ENCODE results near the gene LZTR1. TPM values are rescaled to one million over a fixed set of nuclear protein-coding genes. Genes with fewer than 3 reads are reported as not detected.
A peak's percentile ranks its signal among the peaks of the same experiment; 100 is the strongest.

Gene LZTR1
- total RNA-seq, 1 donor from 2014 or later: 56.7 TPM

DNA sequence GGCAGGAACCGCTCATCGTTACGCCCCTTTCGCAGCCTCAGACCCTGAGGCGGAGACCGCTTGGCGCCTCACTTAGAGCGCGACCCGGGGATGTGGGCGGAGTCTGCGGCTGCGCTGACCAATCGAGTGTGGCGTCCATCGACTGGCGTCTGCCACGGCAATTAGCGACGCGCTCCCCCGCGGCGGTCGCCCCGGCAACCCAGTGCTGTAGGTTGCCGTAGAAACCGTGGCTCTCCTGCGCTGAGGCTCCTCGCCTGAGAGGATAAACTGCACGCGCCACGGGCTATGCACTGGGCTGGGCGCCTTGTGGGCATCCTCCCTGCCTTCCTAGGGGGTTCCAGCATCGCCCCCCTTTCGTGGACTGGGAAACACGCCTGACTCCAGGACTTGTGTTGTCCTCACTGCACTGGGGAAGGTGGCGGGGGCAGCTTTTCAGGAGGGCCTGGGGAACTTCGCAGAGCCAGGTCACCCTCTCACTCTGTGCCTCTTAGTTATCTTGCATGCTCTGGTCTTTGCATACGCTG is 32.2 kb downstream of the LZTR1 start:
- Histone ChIP-seq H3K27ac (peak overlapping the region; percentile 70), H3K4me1 (peaks cover 17% of the 10 kb centered on the region), H3K27me3 (no peaks in the 10 kb centered on the region), H3K9me3 (no peaks in the 10 kb centered on the region), H3K4me3 (peak overlapping the region; percentile 53), H3K36me3 (no peaks in the 10 kb centered on the region)
- DNase-seq: peak; percentile 90
- TF ChIP-seq, protein P1, sequence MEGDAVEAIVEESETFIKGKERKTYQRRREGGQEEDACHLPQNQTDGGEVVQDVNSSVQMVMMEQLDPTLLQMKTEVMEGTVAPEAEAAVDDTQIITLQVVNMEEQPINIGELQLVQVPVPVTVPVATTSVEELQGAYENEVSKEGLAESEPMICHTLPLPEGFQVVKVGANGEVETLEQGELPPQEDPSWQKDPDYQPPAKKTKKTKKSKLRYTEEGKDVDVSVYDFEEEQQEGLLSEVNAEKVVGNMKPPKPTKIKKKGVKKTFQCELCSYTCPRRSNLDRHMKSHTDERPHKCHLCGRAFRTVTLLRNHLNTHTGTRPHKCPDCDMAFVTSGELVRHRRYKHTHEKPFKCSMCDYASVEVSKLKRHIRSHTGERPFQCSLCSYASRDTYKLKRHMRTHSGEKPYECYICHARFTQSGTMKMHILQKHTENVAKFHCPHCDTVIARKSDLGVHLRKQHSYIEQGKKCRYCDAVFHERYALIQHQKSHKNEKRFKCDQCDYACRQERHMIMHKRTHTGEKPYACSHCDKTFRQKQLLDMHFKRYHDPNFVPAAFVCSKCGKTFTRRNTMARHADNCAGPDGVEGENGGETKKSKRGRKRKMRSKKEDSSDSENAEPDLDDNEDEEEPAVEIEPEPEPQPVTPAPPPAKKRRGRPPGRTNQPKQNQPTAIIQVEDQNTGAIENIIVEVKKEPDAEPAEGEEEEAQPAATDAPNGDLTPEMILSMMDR (IDR thresholded peaks at IDR 0.05): no peak
- peak; percentile 87 for ATAC-seq
- intact Hi-C loops (cut with DNase I): no loop called here

DNA sequence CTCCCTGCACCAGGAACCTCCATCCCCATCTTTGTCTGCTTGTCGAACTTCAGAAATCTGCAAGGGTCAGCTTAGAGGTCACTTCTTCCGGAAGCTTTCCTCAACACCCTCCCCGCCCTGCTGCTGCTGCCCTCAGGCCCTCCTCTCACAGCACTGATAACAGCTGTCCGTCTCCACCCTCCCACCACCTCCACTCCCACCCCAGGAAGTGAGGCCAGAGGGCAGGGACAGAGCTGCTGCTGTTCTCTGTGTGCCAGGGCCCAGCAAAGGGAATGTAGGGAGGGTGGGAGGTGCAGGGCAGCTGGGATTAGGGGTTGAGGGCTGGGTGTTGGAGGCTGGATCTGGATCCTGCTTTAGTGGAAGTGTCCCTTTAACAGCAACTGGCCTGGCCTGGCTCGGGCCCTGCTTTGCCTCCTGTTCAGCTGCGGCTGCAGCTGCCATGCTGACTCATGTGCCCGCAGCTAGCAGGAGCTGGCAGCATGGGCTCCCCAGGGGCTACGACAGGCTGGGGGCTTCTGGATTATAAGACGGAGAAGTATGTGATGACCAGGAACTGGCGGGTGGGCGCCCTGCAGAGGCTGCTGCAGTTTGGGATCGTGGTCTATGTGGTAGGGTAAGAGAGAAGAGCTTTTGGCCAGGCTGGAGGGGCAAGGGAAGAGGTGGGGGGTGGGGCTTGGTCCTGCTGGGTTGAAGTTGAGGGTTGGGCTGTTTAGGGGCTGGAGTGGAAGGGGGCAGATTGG is 32.8 kb downstream of the LZTR1 start, which contains the start of gene P2RX6:
Gene P2RX6, plus strand, starts transcription at position 440 of the 740 bp plus-strand sequence. Its CDS starts 10 bp downstream, at position 450.
- Histone ChIP-seq H3K4me1 (peaks cover 17% of the 10 kb centered on the region), H3K9me3 (no peaks in the 10 kb centered on the region), H3K27me3 (no peaks in the 10 kb centered on the region), H3K36me3 (no peaks in the 10 kb centered on the region), H3K4me3 (peak within 1 kb of the TSS; percentile 53), H3K27ac (peak within 1 kb of the TSS; percentile 70)
- intact Hi-C loops (cut with DNase I): no loop called here
- TF ChIP-seq, protein P1 (IDR thresholded peaks at IDR 0.05): no peak
- DNase-seq (no peak), ATAC-seq (peak; percentile 60)

DNA sequence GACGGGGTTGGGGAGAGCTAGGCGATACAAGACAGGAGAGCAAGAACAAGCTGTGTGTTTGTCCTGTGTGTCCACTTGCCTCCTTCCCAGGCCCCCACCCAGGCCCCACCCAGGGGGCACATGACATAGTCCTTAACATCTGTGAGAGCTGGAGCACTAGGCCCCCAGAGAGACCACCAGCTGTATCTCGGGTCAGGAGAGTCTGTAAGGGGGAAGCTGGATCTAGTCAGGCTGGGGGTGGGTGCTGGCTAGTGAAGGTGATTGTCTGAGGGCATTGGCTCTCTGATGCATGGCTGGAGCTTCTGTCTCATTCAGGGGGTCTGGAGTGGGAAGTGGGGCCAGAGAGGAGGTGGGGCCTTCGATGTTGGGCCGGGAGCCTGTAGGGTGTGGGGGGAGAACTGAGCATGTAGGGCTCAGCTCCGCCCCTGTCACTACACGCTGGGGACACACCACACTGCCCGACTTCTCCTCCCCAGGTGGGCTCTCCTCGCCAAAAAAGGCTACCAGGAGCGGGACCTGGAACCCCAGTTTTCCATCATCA is 33.4 kb downstream of the LZTR1 start:
- peak overlapping the region; percentile 70 for H3K27ac ChIP-seq
- TF ChIP-seq, protein P1 (IDR thresholded peaks at IDR 0.05): no peak
- H3K27me3 ChIP-seq: no peaks in the 10 kb centered on the region
- peaks cover 17% of the 10 kb centered on the region for H3K4me1 ChIP-seq
- no peak overlapping the region for H3K4me3 ChIP-seq
- DNase-seq: no peak
- ATAC-seq: no peak
- intact Hi-C loops (cut with DNase I): no loop called here
- no peaks in the 10 kb centered on the region for H3K9me3 ChIP-seq
- H3K36me3 ChIP-seq: no peaks in the 10 kb centered on the region

DNA sequence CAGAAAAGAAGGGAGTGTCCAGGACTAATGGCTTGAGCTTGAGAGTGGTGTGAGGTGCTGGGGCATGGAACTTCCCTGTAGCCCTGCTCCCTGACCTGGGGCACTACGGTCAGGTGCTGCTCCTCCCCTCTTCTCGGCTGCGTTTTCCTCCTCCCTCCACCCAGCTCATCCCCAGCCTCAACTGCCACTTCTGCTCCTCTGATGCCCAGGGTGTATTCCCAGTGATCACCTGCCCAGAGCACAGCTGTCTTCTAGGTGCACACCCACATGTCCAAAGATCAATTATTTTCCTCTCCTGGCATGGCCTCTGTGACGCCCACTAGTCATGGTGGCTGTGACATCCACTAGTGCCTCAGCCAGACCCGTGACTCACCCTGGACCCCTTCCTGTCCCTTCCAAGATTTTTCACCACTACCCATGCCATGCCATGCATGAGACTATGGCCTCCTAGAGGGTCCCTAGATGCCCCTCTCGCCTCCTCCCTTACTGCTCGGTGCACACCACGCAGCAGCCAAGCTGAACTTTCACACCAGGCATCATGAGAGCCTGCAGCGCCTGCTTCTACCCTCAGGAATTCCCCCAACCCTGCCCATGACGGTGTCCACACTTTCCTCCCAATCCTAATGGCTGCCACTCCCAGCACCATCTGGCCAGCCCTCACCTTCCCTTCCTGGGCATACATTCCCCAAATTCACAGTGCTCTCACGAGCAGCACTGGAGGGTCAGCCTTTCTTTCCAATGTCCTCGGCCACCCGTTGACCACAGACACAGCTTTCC is 34.7 kb downstream of the LZTR1 start:
- ATAC-seq: no peak
- TF ChIP-seq, protein P1 (IDR thresholded peaks at IDR 0.05): no peak
- Histone ChIP-seq H3K27me3 (no peaks in the 10 kb centered on the region), H3K4me1 (peaks cover 17% of the 10 kb centered on the region), H3K27ac (no peak overlapping the region), H3K9me3 (no peaks in the 10 kb centered on the region), H3K4me3 (no peak overlapping the region), H3K36me3 (no peaks in the 10 kb centered on the region)
- intact Hi-C loops (cut with DNase I): no loop called here
- no peak for DNase-seq

DNA sequence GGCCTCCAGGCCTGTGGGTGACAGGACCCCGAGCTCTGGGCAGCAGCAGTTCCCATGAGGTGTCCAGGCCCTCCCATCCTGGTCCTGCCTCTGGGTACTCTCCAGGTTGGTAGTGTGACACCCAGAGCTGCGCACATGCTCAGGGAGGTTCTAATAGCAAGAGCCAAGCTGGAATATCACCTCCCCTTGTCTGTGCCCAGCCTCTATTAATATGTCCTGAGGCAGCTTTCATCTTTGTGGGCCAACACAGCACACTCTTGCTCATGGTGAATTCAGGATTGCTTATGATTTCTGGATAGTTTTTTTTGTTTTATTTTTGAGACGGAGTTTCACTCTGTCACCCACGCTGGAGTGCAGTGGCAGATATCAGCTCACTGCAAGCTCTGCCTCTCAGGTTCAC is 36.2 kb downstream of the LZTR1 start:
- TF ChIP-seq, protein P1 (IDR thresholded peaks at IDR 0.05): no peak
- DNase-seq (no peak), ATAC-seq (no peak)
- Histone ChIP-seq H3K4me1 (peaks cover 17% of the 10 kb centered on the region), H3K9me3 (no peaks in the 10 kb centered on the region), H3K4me3 (no peak overlapping the region), H3K27me3 (no peaks in the 10 kb centered on the region), H3K27ac (no peak overlapping the region), H3K36me3 (no peaks in the 10 kb centered on the region)
- intact Hi-C loops (cut with DNase I): no loop called here
